ENCODE data around the gene TROAP. TPM values are rescaled to one million over a fixed set of nuclear protein-coding genes. Genes with fewer than 3 reads are reported as not detected.

The TROAP gene
- total RNA-seq, 1 donor from 2014 or later: 4.8 TPM

DNA sequence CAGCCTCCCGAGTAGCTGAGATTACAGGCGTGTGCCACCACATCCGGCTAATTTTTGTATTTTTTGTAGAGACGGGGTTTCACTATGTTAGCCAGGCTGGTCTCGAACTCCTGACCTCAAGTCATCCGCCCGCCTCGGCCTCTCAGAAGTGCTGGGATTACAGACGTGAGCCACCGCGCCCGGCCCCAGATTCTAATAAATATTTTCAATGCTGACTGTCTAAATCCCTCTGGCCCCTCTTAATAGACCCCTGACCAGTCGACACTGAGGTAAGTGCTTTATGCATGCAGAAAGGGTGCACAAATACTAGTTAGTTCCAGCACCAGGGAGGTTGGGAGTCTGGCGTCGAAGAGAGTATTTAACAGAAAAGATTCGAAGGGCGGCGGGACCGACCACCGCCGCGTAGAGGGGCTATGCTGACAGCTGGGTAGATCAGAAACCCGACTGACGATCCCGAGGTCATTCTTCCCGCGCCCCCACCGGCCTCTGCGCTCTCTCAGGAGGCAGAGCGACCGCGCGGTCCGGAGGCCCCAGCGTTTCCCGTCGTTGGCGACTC is 43.1 kb downstream of the TROAP start:
- H3K4me3 ChIP-seq (ENCODE audit: low read depth, low read length): peak overlapping the region; percentile 86
- no peaks in the 10 kb centered on the region for H3K27me3 ChIP-seq (ENCODE audit: control insufficient read depth, insufficient read depth, low read length)
- no peaks in the 10 kb centered on the region for H3K36me3 ChIP-seq (ENCODE audit: control insufficient read depth, insufficient read depth, low read length)
- no peak for DNase-seq (ENCODE audit: low read depth)
- TF ChIP-seq, protein P1, sequence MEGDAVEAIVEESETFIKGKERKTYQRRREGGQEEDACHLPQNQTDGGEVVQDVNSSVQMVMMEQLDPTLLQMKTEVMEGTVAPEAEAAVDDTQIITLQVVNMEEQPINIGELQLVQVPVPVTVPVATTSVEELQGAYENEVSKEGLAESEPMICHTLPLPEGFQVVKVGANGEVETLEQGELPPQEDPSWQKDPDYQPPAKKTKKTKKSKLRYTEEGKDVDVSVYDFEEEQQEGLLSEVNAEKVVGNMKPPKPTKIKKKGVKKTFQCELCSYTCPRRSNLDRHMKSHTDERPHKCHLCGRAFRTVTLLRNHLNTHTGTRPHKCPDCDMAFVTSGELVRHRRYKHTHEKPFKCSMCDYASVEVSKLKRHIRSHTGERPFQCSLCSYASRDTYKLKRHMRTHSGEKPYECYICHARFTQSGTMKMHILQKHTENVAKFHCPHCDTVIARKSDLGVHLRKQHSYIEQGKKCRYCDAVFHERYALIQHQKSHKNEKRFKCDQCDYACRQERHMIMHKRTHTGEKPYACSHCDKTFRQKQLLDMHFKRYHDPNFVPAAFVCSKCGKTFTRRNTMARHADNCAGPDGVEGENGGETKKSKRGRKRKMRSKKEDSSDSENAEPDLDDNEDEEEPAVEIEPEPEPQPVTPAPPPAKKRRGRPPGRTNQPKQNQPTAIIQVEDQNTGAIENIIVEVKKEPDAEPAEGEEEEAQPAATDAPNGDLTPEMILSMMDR (IDR thresholded peaks at IDR 0.05; ENCODE audit: insufficient read depth, low read length, poor library complexity, severe bottlenecking): peak; percentile 1

DNA sequence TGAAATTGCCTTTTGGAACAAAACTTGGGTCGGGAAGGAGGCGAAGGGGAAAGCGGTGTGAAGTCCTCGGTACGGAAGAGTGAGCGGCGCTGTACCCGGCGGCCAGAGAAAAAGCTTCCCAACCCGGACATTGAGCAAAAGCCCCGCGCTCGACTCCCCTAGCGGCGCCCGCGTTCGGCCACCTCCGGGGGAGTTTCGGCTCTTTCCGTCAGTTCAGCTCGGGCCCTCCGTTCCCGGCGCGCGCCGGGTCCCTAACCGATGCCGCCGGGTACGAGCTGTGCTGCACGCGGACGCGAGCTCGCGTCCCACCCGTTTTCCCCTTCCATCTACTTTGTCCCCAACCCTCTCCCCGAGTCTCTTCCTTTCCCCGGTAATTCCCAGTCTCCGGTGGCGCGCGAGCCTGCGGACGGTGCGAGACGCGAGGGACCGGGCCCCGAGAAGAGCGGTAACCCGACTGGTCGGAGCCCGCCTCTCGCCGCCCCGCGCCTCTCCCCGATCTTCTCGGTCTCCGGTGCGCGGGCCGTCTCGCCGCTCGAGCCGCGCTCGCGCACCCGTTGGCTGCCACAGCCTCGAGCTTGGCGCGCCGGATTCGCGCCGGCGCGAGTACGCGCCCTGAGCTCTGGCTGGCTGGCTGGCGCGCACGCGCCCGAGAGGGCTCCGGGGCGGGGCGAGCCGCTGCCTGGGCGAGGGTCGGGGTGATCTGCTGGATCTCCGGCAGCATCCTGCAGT is 43.8 kb downstream of the TROAP start:
- Histone ChIP-seq H3K36me3 (ENCODE audit: control insufficient read depth, insufficient read depth, low read length) (no peaks in the 10 kb centered on the region), H3K4me3 (ENCODE audit: low read depth, low read length) (peak overlapping the region; percentile 86), H3K27me3 (ENCODE audit: control insufficient read depth, insufficient read depth, low read length) (no peaks in the 10 kb centered on the region)
- TF ChIP-seq, protein P1 (IDR thresholded peaks at IDR 0.05; ENCODE audit: insufficient read depth, low read length, poor library complexity, severe bottlenecking): peak; percentile 0
- DNase-seq (ENCODE audit: low read depth): no peak

DNA sequence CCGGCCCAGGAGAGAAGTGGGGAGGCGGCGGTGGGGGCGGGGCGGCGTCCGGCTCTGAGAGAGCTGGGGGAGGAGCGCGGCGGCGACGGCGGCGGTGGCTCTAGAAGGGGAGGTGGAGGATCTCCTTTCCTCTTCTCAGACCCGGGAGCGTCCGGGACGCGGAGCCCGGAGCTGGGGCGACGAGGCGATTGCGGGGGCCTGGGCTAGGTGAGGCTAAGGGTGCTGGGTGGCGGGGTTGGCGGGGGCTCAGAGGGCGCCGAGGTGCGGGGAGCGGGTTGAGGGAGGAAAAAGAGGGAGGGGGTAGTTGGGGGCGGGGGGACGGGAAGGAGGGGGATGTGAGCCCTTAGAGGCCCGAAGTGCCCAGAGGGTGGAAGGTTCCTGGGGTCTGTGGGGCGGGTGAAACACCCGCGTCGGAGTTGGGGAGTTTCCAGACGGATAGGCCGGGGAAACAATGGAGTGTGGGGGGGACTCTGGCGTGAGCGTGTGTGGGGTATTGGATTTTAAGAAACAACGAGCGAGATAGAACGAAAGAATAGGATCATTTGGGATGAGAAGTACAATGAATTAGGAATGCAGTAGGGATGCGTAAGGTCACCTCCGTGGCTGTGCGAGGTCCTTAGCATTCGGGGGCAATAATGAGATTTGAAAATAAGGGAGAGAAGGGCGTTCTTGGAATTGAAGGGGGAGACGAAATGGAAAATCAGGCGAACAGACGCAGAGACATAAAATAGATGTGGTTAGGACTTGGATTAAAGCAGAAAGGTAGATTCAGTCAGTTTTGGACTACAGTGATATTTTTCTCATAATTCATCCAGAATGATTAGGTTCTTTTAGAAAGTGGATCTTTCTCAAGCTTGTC is 44.6 kb downstream of the TROAP start, which contains the start of gene SPATS2:
TSS of gene SPATS2 (plus strand) at position 82 of the 859 bp plus-strand sequence. CDS start 93,551 bp downstream, outside the sequence.
- Histone ChIP-seq H3K36me3 (ENCODE audit: control insufficient read depth, insufficient read depth, low read length) (no peaks in the 10 kb centered on the region), H3K4me3 (ENCODE audit: low read depth, low read length) (peak within 1 kb of the TSS; percentile 86), H3K27me3 (ENCODE audit: control insufficient read depth, insufficient read depth, low read length) (no peaks in the 10 kb centered on the region)
- no peak for DNase-seq (ENCODE audit: low read depth)
- TF ChIP-seq, protein P1 (IDR thresholded peaks at IDR 0.05; ENCODE audit: insufficient read depth, low read length, poor library complexity, severe bottlenecking): no peak

DNA sequence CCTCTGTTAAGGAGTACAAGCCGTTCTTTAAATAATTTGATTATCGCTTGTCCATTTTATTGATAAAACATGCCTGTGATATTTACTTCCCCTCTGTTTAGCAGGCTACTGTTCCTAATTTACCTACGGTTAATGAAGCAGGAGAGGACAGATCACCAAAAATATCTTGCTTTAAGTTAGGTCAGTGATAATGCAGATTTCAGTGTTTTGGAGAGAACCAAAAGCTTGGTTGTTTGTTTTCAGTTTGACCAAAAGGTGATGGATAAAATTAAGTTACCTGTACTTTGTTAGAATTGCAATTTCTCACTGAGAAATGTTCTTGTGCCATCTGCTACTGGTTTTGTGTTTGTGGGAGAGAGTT is 45.2 kb downstream of the TROAP start:
- Histone ChIP-seq H3K36me3 (ENCODE audit: control insufficient read depth, insufficient read depth, low read length) (no peaks in the 10 kb centered on the region), H3K4me3 (ENCODE audit: low read depth, low read length) (peak overlapping the region; percentile 86), H3K27me3 (ENCODE audit: control insufficient read depth, insufficient read depth, low read length) (no peaks in the 10 kb centered on the region)
- TF ChIP-seq, protein P1 (IDR thresholded peaks at IDR 0.05; ENCODE audit: insufficient read depth, low read length, poor library complexity, severe bottlenecking): no peak
- no peak for DNase-seq (ENCODE audit: low read depth)

DNA sequence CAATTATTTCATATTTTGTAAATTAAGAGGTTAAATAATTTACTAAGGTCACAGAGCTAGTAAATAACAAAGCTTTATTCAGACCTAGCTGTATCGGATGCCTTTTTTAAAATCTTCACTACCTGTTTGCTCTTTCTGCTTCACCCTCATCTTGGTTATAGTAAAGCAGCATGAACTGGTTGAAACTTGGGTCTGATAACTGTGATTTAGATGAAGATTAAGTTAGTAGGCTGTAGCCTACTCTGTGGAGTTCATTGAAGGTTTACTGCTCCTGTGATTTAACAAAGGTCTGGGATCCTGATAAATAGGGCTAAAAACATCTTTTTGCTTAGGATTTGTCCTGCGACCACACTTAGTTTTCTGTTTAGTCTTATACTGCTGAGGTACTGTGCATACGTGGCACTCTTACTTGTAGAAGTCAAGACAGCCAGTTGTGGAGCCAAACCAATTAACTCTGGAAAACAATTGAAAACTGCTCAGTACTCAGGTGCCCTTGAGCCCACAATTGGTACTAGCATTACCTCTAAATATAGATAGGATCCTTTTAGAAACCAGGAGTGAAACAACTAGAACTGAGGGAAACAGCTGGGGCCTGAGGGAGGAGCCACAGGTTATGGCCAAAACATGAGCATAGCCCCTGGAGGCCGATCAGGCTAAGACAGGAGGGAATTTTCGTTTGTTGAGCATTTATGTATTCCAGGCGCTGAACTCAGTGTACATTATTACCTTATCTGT is 46.5 kb downstream of the TROAP start:
- DNase-seq (ENCODE audit: low read depth): no peak
- Histone ChIP-seq H3K36me3 (ENCODE audit: control insufficient read depth, insufficient read depth, low read length) (no peaks in the 10 kb centered on the region), H3K4me3 (ENCODE audit: low read depth, low read length) (no peak overlapping the region), H3K27me3 (ENCODE audit: control insufficient read depth, insufficient read depth, low read length) (no peaks in the 10 kb centered on the region)
- TF ChIP-seq, protein P1 (IDR thresholded peaks at IDR 0.05; ENCODE audit: insufficient read depth, low read length, poor library complexity, severe bottlenecking): peak; percentile 51

Measured in kidney epithelial cell (primary cell).